Lower leg skin (tissue), 3 donors: ENCODE data around the gene WDR81.

Experiments
- POLR2A ChIP-seq, 2 donors: fragments of 450-650 bp; IDR thresholded peaks; one replicate each; pipeline ENCODE4 v1.6.1; 2016 to 2017; ENCODE audit warnings: antibody characterized with exemption in 2 of 2, mild to moderate bottlenecking in 1 of 2, moderate library complexity in 1 of 2
- TF ChIP-seq, protein P1 (sequence below), 3 donors: fragments of 450-650 bp; IDR thresholded peaks; one replicate each; pipeline ENCODE4 v1.5.1; 2016; ENCODE audit warnings: antibody characterized with exemption in 3 of 3, mild to moderate bottlenecking in 3 of 3, moderate library complexity in 2 of 3

DNA sequence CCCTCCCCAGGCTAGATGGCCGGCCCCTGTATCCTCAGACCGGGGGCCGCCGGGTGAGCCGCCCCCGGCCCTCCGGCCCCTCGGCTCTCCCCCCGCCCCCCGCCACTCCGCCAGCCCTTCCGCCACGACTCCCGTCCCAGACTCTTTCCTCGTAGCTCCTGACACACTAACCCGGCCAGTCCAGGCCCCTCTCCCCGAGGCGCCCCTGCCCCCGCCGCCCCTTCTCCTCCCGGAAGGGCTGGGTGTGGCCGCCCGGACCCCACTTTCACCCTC is 8.8 kb upstream of the WDR81 start:
- no peak for TF ChIP-seq POLR2A (IDR thresholded peaks at IDR 0.05)
- TF ChIP-seq, protein P1, sequence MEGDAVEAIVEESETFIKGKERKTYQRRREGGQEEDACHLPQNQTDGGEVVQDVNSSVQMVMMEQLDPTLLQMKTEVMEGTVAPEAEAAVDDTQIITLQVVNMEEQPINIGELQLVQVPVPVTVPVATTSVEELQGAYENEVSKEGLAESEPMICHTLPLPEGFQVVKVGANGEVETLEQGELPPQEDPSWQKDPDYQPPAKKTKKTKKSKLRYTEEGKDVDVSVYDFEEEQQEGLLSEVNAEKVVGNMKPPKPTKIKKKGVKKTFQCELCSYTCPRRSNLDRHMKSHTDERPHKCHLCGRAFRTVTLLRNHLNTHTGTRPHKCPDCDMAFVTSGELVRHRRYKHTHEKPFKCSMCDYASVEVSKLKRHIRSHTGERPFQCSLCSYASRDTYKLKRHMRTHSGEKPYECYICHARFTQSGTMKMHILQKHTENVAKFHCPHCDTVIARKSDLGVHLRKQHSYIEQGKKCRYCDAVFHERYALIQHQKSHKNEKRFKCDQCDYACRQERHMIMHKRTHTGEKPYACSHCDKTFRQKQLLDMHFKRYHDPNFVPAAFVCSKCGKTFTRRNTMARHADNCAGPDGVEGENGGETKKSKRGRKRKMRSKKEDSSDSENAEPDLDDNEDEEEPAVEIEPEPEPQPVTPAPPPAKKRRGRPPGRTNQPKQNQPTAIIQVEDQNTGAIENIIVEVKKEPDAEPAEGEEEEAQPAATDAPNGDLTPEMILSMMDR (IDR thresholded peaks at IDR 0.05) = no peak
